Peyer's patch (tissue), 4 donors: Measurements from ENCODE around the gene GSTM2.

Experiments
- CTCF ChIP-seq, 6 experiments: fragments of 450-650 bp in 4 of 6; fragments of 200-600 bp in 2 of 6; sonication (generic) in 1 of 6; IDR thresholded peaks; one replicate each; pipeline ENCODE4 v1.5.1; 2017 to 2019; ENCODE audit warnings: antibody characterized with exemption in 6 of 6, mild to moderate bottlenecking in 3 of 6, moderate library complexity in 1 of 6
- POLR2A ChIP-seq, 2 donors: fragments of 450-650 bp; IDR thresholded peaks; one replicate each; pipeline ENCODE4 v1.5.1; 2017; ENCODE audit warnings: antibody characterized with exemption in 2 of 2, mild to moderate bottlenecking in 2 of 2, moderate library complexity in 2 of 2

GRCh38 chr1:109642626-109643025 lies 25.2 kb upstream of the GSTM2 start:
- TF ChIP-seq CTCF (IDR thresholded peaks at IDR 0.05) (no peak), POLR2A (IDR thresholded peaks at IDR 0.05) (no peak)
